ENCODE measurements around the gene PVALB. TPM values are rescaled to one million over a fixed set of nuclear protein-coding genes. Genes with fewer than 3 reads are reported as not detected.

The PVALB gene
- total and polyA plus RNA-seq, 10 of the 15 experiments (the other 5 are each of a cell fraction or from before 2014, with no cell fraction given), result not detected

GRCh38 chr22:36822581-36822980 is 5.7 kb upstream of the PVALB start (continued):
- TF ChIP-seq ZNF592 (IDR thresholded peaks at IDR 0.05) (no peak), ZNF622 (IDR thresholded peaks at IDR 0.05) (no peak), HSF1 (IDR thresholded peaks at IDR 0.05; ENCODE audit: low read depth, low read length) (no peak), PBX3 (IDR thresholded peaks at IDR 0.05; ENCODE audit: insufficient replicate concordance, low read depth, low read length) (no peak), JUNB (IDR thresholded peaks at IDR 0.05) (no peak), MYC (IDR thresholded peaks at IDR 0.05; ENCODE audit: insufficient read depth, insufficient read length, insufficient replicate concordance, low read length, severe bottlenecking) (no peak), CREM (IDR thresholded peaks at IDR 0.05; ENCODE audit: low read depth) (no peak), SMC3 (IDR thresholded peaks at IDR 0.05; ENCODE audit: borderline replicate concordance, low read length) (no peak), IRF3 (IDR thresholded peaks at IDR 0.05) (no peak), YY1 (IDR thresholded peaks at IDR 0.05; ENCODE audit: low read depth, low read length) (no peak)

All from GM12878 (cell line).